GM10248 (cell line): ENCODE measurements around the gene TBC1D5.

Source experiments
- CTCF ChIA-PET: fragments of 300-600 bp; sonication (Branson Sonifier 250); formaldehyde crosslinking; extraction: SDS; loops from one replicate; lab custom pipeline; 2021; ENCODE audit warnings: antibody characterized with exemption; lab: Yijun Ruan, JAX
- POLR2A ChIA-PET: fragments of 350-650 bp; sonication (Branson Sonifier 250); formaldehyde crosslinking; extraction: SDS; loops from one replicate; lab custom pipeline; 2020; ENCODE audit warnings: antibody characterized with exemption; lab: Yijun Ruan, JAX
- DNase-seq: peaks from one replicate; pipeline ENCODE4 v3.0.0; 2012; ENCODE audit errors: extremely low spot score
- CTCF ChIP-seq: IDR thresholded peaks from 2 replicates; pipeline ENCODE4 v1.5.1; 2012; ENCODE audit warnings: mild to moderate bottlenecking, low read depth; ENCODE audit errors: extremely low read depth, missing control alignments, control extremely low read depth

Gene TBC1D5

GRCh38 chr3:17489139-17489538 is 253.3 kb downstream of the TBC1D5 start:
- POLR2A ChIA-PET: no interaction called here
- DNase-seq: no peak
- CTCF ChIA-PET: no interaction called here
- TF ChIP-seq CTCF: no peak

DNA sequence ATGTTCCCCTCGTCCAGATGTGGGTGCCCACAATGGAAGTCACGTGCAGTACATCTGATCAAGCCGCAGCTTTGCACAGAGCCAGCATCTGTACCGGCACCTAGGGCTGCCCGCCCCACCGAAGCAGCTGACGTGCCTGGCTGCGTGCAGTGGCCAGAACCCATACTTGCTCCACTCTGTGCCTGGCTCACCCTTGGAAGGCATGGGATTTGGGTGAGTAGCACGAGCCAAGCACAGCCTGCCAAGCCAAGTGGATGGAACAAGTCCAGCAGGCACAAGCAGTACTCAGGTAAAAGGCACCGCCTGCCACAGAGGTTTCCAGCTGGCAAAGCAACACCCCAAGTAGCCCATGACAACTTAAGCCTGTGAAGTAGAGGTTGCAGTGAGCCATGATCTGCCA is 261.3 kb downstream of the TBC1D5 start:
- ChIA-PET POLR2A (no interaction called here), CTCF (interaction anchor here (0.7 to 2.6 kb wide), 9 partner anchors 9 to 360 kb away, joined by 3 to 8 read pairs (median 4); no protein-coding TSS in a partner anchor)
- no peak for TF ChIP-seq CTCF
- no peak for DNase-seq

DNA sequence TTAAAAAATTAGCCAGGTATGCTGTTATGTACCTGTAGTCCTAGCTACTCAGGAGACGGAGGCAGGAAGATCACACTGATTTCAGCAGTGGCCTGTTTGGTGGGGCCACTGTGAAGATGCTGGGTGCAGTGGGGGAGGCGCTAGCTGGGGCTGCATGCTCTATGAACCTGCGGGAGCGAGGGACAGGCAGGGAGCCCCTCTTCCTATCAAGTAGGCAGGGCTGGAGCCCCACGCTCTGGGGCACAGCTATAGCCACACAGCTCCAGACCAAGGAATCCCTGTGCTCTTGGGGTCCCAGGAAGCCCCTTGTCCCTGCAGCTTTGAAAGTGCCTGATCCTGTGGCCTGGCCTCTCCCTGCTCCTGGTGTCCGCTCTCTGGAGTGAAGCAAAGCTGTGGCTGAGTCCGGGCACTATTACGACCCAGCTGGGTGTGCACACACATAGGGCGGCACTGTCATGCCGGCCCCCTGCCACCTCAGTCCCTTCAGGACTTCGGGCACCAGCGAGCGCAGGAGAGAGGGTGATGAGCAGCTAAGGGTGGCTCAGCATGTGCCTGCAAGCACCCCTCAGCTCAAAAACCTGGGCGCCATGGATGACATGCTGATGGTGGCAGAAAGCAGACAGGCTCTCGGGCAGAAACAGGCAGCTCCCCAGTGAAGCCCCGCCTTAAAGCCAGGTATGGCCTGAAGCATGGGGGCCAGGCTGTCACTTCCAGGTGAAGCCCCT is 262.6 kb downstream of the TBC1D5 start:
- no peak for TF ChIP-seq CTCF
- DNase-seq: no peak
- ChIA-PET POLR2A (no interaction called here), CTCF (interaction anchor here (0.9 to 2.6 kb wide), 8 partner anchors 8 to 362 kb away, joined by 3 to 8 read pairs (median 4); no protein-coding TSS in a partner anchor)

GRCh38 chr3:17478673-17479072 is 263.8 kb downstream of the TBC1D5 start:
- no peak for DNase-seq
- TF ChIP-seq CTCF: no peak
- POLR2A ChIA-PET: no interaction called here
- CTCF ChIA-PET: interaction anchor here (1.9 to 2.6 kb wide), 2 partner anchors 16 to 18 kb away, joined by 6 to 8 read pairs; no protein-coding TSS in a partner anchor

DNA sequence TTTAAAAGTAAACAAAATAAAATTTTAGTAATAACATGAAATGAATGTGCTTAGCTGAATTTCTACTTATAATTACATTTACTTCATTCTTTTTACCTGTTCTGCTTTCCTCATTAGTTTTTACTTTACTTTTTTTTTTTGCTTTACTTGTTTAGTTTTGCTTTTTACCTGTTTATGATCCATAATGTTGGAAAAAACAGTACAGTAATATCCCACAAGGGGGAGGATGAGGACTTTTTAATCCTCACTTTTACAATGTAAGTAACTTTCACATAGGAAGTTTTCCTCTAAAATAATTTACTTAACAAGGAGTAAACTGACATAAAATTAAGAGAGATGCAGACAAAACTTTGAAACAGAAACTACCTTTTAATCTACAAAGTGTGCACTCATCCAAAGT is 268.7 kb downstream of the TBC1D5 start:
- ChIA-PET POLR2A (no interaction called here), CTCF (no interaction called here)
- TF ChIP-seq CTCF: no peak
- DNase-seq: no peak

DNA sequence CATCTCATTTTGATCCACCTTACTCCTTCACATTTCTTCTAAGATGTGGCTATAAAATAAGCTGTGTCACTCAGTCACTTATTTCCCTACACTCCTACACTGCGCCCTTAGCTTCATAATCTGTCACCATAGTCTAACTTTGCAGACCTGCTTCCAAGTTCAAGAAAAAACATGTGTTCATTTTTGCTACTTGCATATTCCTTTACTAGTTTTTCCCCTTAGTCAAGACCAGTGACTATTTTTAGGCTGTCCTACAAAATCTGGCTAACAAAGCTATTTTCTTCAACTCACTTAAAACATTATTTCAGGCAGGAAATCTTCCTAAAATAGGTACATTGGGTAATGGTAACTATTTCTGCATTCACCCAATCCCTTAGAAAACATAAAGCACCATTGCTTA is 272.5 kb downstream of the TBC1D5 start:
- TF ChIP-seq CTCF: no peak
- ChIA-PET CTCF (interaction anchor here (1.5 kb wide), 1 partner anchor 11 kb away, joined by 3 read pairs; no protein-coding TSS in a partner anchor), POLR2A (no interaction called here)
- no peak for DNase-seq

DNA sequence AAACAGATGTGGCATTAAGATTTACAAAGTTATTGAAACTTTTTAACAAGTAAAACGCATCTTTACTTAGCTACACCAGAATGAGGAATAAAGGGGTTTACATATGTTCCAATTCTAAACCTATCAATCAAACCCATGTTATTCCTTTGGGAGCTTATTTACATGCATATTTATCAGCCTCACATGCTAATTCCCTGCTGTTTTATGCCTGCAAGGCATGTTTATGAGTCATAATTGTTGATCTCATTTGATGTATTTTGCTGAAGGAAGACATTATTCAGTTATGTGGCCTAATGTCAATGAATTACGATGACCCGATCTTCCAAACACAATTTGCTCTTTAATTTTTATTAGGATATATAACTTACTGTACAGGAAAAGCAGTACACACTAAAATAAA is 272.9 kb downstream of the TBC1D5 start:
- CTCF ChIA-PET: interaction anchor here (1.5 kb wide), 1 partner anchor 11 kb away, joined by 3 read pairs; no protein-coding TSS in a partner anchor
- POLR2A ChIA-PET: no interaction called here
- TF ChIP-seq CTCF: no peak

More for the DNA sequence above, 272.9 kb downstream of the TBC1D5 start:
- DNase-seq: no peak
